Tibial nerve (tissue), 3 donors: ENCODE results near the gene CYTH4.

ENCODE experiments used
- CTCF ChIP-seq, 5 experiments: fragments of 200-600 bp in 3 of 5; fragments of 450-650 bp in 2 of 5; sonication (generic) in 3 of 5; IDR thresholded peaks; one replicate each; pipeline ENCODE4 v1.5.1; 2016 to 2019; ENCODE audit warnings: antibody characterized with exemption in 5 of 5, mild to moderate bottlenecking in 3 of 5, moderate library complexity in 2 of 5
- POLR2A ChIP-seq, 2 donors: fragments of 450-650 bp; IDR thresholded peaks; one replicate each; pipeline ENCODE4 v1.6.1; 2017; ENCODE audit warnings: antibody characterized with exemption in 2 of 2, mild to moderate bottlenecking in 2 of 2, moderate library complexity in 2 of 2

GRCh38 chr22:37292641-37293040 is 10.3 kb downstream of the CYTH4 start:
- TF ChIP-seq CTCF (IDR thresholded peaks at IDR 0.05) (no peak), POLR2A (IDR thresholded peaks at IDR 0.05) (no peak)
